Activated CD8-positive, alpha-beta T cell treated with anti-CD3 and anti-CD28 coated beads for 36 hours (primary cell): Measurements from ENCODE around the gene AMOTL1. TPM values are rescaled to one million over a fixed set of nuclear protein-coding genes. Genes with fewer than 3 reads are reported as not detected.

Experiments
- ATAC-seq: fragments of 200-7000 bp; cut with Tn5 transposase; one replicate; pipeline ENCODE4 v1.10.0; 2021; ENCODE audit warnings: mild to moderate bottlenecking, moderate library complexity
- CTCF ChIA-PET: fragments of 350-600 bp; sonication (Branson Sonifier 250); formaldehyde crosslinking; loops from one replicate; lab custom pipeline; 2021; ENCODE audit warnings: antibody characterized with exemption; lab: Charles Lee
- POLR2A ChIA-PET: fragments of 350-600 bp; sonication (Branson Sonifier 250); formaldehyde crosslinking; loops from one replicate; lab custom pipeline; 2021; ENCODE audit warnings: antibody characterized with exemption; lab: Charles Lee
- DNase-seq: peaks from one replicate; pipeline ENCODE4 v3.0.0-alpha.2; 2020
- H3K27ac Mint-ChIP-seq: one replicate; pipeline ENCODE4 v1.8.0; 2021; ENCODE audit warnings: mild to moderate bottlenecking, mixed read lengths
- H3K27me3 Mint-ChIP-seq: one replicate; pipeline ENCODE4 v1.8.0; 2021; ENCODE audit warnings: mixed read lengths
- H3K36me3 Mint-ChIP-seq: one replicate; pipeline ENCODE4 v1.8.0; 2021; ENCODE audit warnings: low read depth, mixed read lengths
- H3K4me1 Mint-ChIP-seq: one replicate; pipeline ENCODE4 v1.8.0; 2021; ENCODE audit warnings: low read depth, mixed read lengths
- H3K4me3 Mint-ChIP-seq: one replicate; pipeline ENCODE4 v1.8.0; 2021; ENCODE audit warnings: mild to moderate bottlenecking, moderate library complexity, mixed read lengths
- H3K9me3 Mint-ChIP-seq: one replicate; pipeline ENCODE4 v1.8.0; 2021; ENCODE audit warnings: mixed read lengths
- intact Hi-C: fragments of 100-400 bp; cut with micrococcal nuclease; formaldehyde crosslinking; loops from one replicate; pipeline ENCODE4 v1.10.0; 2022
- total RNA-seq, 2 experiments: library from RNA; stranded (reverse); gene quantifications; one replicate each; pipeline ENCODE4 v1.2.3, GENCODE V29; 2021
- TF ChIP-seq, protein P1 (sequence below): fragments of 200-600 bp; IDR thresholded peaks from one replicate; pipeline ENCODE4 v1.8.0; 2022; ENCODE audit warnings: antibody characterized with exemption, mild to moderate bottlenecking

The AMOTL1 gene
- total RNA-seq, 2 experiments from 2014 or later: 1.5 to 1.7 TPM

DNA sequence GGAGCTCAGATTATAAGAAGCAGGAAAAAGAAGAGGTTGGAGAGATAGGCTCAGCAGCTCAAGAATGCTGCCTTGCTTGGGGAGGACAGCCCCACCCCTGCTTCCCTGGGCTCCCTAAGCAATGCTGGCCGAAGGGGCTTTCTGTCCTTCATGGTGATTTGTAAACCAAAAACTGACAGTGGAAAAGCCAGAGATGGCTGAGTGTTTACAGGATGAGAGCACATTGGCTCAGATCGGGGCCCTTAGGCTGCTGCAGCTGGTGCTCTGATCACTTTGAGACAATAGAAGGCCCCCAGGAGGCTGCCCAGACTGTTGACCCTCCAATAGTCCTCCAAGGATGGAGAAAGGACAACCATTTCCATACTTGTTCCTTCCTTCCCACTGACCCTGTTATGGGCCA, 28.8 kb upstream of the AMOTL1 start:
- peaks cover 17% of the 10 kb centered on the region for H3K4me1 Mint-ChIP-seq
- no peak overlapping the region for H3K4me3 Mint-ChIP-seq
- DNase-seq: no peak
- H3K36me3 Mint-ChIP-seq: no peaks in the 10 kb centered on the region
- H3K27ac Mint-ChIP-seq: no peak overlapping the region
- H3K9me3 Mint-ChIP-seq: no peaks in the 10 kb centered on the region
- ChIA-PET CTCF (no interaction called here), POLR2A (no interaction called here)
- TF ChIP-seq, protein P1, sequence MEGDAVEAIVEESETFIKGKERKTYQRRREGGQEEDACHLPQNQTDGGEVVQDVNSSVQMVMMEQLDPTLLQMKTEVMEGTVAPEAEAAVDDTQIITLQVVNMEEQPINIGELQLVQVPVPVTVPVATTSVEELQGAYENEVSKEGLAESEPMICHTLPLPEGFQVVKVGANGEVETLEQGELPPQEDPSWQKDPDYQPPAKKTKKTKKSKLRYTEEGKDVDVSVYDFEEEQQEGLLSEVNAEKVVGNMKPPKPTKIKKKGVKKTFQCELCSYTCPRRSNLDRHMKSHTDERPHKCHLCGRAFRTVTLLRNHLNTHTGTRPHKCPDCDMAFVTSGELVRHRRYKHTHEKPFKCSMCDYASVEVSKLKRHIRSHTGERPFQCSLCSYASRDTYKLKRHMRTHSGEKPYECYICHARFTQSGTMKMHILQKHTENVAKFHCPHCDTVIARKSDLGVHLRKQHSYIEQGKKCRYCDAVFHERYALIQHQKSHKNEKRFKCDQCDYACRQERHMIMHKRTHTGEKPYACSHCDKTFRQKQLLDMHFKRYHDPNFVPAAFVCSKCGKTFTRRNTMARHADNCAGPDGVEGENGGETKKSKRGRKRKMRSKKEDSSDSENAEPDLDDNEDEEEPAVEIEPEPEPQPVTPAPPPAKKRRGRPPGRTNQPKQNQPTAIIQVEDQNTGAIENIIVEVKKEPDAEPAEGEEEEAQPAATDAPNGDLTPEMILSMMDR: no peak
- intact Hi-C loops: no loop called here
- peaks cover 28% of the 10 kb centered on the region for H3K27me3 Mint-ChIP-seq
- ATAC-seq: no peak

DNA sequence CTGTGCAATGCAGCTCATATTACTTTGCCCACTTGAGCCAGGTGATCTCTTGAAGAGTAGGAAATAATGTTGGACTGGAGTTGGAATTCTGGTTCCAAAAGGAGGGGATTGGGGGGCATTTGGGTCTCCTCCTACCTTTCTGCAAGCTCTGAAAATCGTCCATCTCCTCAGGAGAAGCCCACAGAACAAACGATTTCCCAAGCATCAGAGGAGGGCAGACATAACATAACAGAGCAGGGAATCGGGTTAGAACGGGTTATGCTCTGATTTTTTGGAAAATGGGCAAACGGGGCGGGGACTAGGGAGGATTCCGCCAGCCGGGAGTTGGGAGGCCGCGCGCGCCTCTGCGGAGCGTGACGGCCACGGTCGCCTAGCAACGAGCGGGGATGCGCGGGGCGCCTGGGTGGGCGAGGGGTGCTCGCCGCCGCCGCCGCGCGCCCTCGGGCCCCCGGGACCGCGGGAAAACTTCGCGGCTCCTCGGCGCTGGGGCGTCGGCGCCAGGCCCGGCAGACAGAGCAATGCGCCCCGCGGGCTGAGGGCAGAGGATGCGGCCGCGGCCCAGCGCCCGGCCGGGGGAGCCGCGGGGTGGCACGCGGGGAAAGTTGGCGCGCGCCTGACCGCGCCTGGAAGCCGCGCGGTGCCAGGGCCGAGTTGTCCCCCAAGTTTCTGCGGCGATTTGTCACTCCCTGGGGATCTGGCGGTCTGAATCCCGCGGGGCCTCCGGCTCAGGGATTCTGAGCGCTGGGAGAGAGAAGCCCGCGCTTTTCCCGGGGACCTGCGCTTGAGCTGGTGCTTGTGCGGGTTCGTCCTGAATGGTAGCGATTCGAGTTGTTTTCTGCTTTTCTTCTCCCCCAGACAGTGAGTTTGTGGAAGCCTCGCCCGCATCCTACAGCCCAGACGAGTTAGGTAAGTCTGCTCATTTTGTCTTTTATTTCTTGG, 27.8 kb upstream of the AMOTL1 start:
- Mint-ChIP-seq H3K4me1 (peaks cover 13% of the 10 kb centered on the region), H3K9me3 (no peaks in the 10 kb centered on the region), H3K4me3 (peak overlapping the region; percentile 56), H3K27ac (no peak overlapping the region), H3K36me3 (no peaks in the 10 kb centered on the region), H3K27me3 (peaks cover 28% of the 10 kb centered on the region)
- ATAC-seq (peak; percentile 24), DNase-seq (peak; percentile 9)
- ChIA-PET POLR2A (interaction anchor here (1.0 kb wide), 1 partner anchor 9 kb away, joined by 3 read pairs; no protein-coding TSS in a partner anchor), CTCF (interaction anchor here (1.0 to 1.4 kb wide), 3 partner anchors 14 to 47 kb away, joined by 3 read pairs; no protein-coding TSS in a partner anchor)
- TF ChIP-seq, protein P1: no peak
- intact Hi-C loops: no loop called here

DNA sequence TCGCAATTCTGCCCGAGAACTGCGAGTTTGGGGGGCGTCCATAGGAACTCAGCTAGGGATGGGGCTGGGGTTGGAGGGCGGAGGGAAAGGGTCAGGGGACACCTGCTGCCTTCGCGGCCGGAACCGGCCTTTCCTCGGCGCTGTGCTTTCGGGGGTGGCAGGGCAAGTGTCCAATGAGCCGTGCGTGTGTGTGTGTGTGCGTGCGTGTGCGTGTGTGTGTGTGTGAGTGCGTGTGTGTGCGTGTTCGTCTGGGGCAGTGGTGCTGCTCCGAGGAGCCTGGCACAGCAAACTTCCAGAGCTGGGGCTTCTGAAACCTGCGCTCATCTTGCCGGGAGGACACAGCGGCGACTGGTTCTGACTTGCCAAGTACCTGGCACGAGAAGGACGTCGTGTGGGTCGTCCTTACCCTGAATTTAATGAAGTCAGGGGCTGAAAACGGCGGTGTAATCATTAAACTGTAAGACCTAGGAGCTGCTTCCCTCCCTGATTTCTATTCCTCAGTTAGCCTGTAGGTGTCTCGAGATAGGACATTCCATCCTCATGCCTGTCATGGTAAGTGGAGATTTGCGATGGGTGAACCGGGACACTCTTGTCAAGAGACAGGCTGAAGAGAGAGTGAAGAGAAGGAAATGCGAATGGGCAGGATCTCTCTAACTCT, 27.0 kb upstream of the AMOTL1 start:
- TF ChIP-seq, protein P1: no peak
- POLR2A ChIA-PET: interaction anchor here (1.0 kb wide), 1 partner anchor 10 kb away, joined by 3 read pairs; no protein-coding TSS in a partner anchor
- Mint-ChIP-seq H3K27ac (no peak overlapping the region), H3K27me3 (peaks cover 32% of the 10 kb centered on the region), H3K4me3 (peak overlapping the region; percentile 56), H3K36me3 (no peaks in the 10 kb centered on the region), H3K9me3 (no peaks in the 10 kb centered on the region), H3K4me1 (peaks cover 13% of the 10 kb centered on the region)
- intact Hi-C loops: no loop called here
- peak; percentile 55 for ATAC-seq
- DNase-seq: peak; percentile 2
- CTCF ChIA-PET: interaction anchor here (0.6 to 1.4 kb wide), 5 partner anchors 15 to 218 kb away, joined by 3 read pairs; no protein-coding TSS in a partner anchor

DNA sequence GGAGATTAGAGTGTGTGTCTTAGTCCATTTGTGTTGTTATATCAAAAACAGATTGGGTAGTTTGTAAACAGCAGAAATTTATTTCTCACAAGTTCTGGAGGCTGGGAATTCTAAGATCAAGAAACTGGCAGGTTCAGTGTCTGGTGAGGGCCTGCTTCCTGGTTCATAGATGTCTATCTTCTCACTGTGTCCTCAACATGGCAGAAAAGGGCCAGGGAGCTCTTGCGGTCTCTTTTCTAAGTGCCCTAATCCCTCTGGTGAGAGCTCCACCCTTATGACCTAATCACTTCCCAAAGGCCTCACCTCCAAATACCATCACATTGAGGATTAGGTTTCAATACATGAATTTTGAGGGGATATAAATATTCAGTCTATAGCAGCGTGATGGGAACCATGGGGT, 25.5 kb upstream of the AMOTL1 start:
- no peaks in the 10 kb centered on the region for H3K9me3 Mint-ChIP-seq
- no peak for DNase-seq
- POLR2A ChIA-PET: no interaction called here
- TF ChIP-seq, protein P1: no peak
- ATAC-seq: no peak
- H3K27ac Mint-ChIP-seq: no peak overlapping the region
- H3K27me3 Mint-ChIP-seq: peaks cover 38% of the 10 kb centered on the region
- peaks cover 13% of the 10 kb centered on the region for H3K4me1 Mint-ChIP-seq
- H3K36me3 Mint-ChIP-seq: no peaks in the 10 kb centered on the region
- no peak overlapping the region for H3K4me3 Mint-ChIP-seq
- CTCF ChIA-PET: no interaction called here
- intact Hi-C loops: no loop called here
